IMR-90 (cell line): ENCODE measurements around the gene KRT3.

Source experiments
- CHD1 ChIP-seq: IDR thresholded peaks from 2 replicates; pipeline ENCODE4 v1.6.1; 2012; ENCODE audit warnings: low read depth, low read length, improper control_type of control experiment
- CTCF ChIP-seq: conservative IDR thresholded peaks from 2 replicates; pipeline ENCODE4 v1.5.1; 2012; ENCODE audit warnings: mild to moderate bottlenecking, low read depth, low read length, improper control_type of control experiment
- MAFK ChIP-seq: IDR thresholded peaks from 2 replicates; pipeline ENCODE4 v1.6.1; 2012; ENCODE audit warnings: low read depth, low read length, improper control_type of control experiment
- POLR2A ChIP-seq: IDR thresholded peaks from 2 replicates; pipeline ENCODE4 v1.6.1; 2012; ENCODE audit warnings: mild to moderate bottlenecking, low read depth, low read length
- RCOR1 ChIP-seq: IDR thresholded peaks from 2 replicates; pipeline ENCODE4 v1.6.1; 2012; ENCODE audit warnings: mild to moderate bottlenecking, low read length, improper control_type of control experiment; ENCODE audit not compliant: insufficient replicate concordance
- RFX5 ChIP-seq: IDR thresholded peaks from 2 replicates; pipeline ENCODE4 v1.8.0; 2012; ENCODE audit warnings: low read depth, mild to moderate bottlenecking, low read length, moderate library complexity

DNA sequence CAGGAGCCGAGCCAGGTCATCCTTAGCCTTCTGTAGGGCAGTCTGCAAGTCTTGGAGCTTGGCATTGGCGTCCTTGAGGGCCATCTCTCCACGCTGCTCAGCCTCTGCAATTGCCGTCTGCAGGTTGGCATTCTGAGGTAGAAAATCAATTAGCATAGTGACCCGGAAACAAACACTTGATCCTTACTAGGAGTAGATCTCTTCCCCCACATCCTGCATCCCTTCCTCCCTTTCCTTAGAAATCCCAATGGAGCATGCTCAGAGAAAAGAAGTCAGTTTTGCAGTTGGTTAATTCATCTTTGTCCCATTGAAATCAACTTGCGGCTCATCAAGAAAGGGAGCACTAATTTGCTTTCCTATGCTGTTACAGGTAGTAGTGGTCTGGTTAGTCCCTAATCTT, 24.8 kb downstream of the KRT3 start:
- TF ChIP-seq CTCF (no peak), RCOR1 (no peak), MAFK (no peak), POLR2A (no peak), RFX5 (no peak), CHD1 (no peak)
